HEK293T (cell line): ENCODE data around the gene PLCL2.

Experiments
- ARNT ChIP-seq: fragments of 450-650 bp; IDR thresholded peaks from 2 replicates; pipeline ENCODE4 v1.6.1; 2017; ENCODE audit warnings: mild to moderate bottlenecking
- BHLHE40 ChIP-seq: fragments of 450-650 bp; IDR thresholded peaks from 2 replicates; pipeline ENCODE4 v1.6.1; 2016; ENCODE audit warnings: mild to moderate bottlenecking, moderate library complexity, borderline replicate concordance
- FOXA1 ChIP-seq: fragments of 450-650 bp; IDR thresholded peaks from 2 replicates; pipeline ENCODE4 v1.6.1; 2016; ENCODE audit warnings: mild to moderate bottlenecking
- FOXK2 ChIP-seq: fragments of 450-650 bp; IDR thresholded peaks from 2 replicates; pipeline ENCODE4 v1.6.1; 2016; ENCODE audit warnings: mild to moderate bottlenecking
- FOXM1 ChIP-seq: fragments of 450-650 bp; IDR thresholded peaks from 2 replicates; pipeline ENCODE4 v1.6.1; 2017; ENCODE audit warnings: mild to moderate bottlenecking, borderline replicate concordance
- HDGF ChIP-seq: fragments of 450-650 bp; IDR thresholded peaks from 2 replicates; pipeline ENCODE4 v1.6.1; 2017; ENCODE audit warnings: antibody characterized with exemption, borderline replicate concordance
- L3MBTL2 ChIP-seq: fragments of 450-650 bp; conservative IDR thresholded peaks from 2 replicates; pipeline ENCODE4 v1.6.1; 2016; ENCODE audit warnings: mild to moderate bottlenecking
- NFRKB ChIP-seq: fragments of 450-650 bp; IDR thresholded peaks from 2 replicates; pipeline ENCODE4 v1.6.1; 2016; ENCODE audit warnings: mild to moderate bottlenecking, moderate library complexity
- SP1 ChIP-seq: fragments of 450-650 bp; IDR thresholded peaks from 2 replicates; pipeline ENCODE4 v1.6.1; 2017

DNA sequence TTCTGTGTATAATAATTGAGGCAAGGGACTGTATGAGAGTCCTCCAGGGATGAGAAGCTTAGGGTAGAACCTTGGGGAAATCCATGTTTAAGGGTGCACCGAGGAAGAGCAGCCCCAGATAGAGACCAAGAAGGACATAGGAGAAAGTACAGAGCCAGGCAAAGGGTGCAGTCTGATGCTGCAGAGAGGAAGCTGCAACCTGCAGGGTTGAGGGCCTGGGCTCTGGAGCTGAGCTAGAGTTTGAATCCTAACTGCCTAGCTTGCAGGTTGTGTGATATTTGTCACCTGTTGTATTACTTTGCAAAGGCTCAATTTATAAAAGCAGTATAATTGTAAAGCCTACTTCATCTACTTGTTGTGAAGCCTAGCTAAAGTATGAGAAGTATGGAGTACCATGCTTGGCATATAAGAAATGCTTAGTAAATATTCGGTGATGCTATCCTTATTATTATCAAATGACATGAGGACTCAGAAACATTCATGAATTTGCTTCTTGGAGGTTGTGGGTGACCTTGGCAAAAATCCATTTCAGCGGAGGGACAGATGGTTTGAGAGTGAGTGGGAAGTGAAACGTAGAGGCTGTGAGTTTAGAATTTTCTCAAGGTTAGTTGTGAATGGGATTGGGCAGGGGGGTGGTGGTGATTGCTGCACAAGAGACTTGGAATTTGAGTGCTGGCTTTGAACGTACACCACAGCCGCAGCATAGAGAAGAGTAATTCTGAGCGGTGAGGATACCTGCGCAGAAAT is 43.8 kb downstream of the PLCL2 start:
- no peak for TF ChIP-seq L3MBTL2
- no peak for TF ChIP-seq NFRKB
- no peak for TF ChIP-seq ARNT
- no peak for TF ChIP-seq BHLHE40
- no peak for TF ChIP-seq HDGF
- TF ChIP-seq FOXK2: no peak
- TF ChIP-seq SP1: no peak
- no peak for TF ChIP-seq FOXM1
- TF ChIP-seq FOXA1: no peak
